ENCODE data around the gene HSF2BP. TPM values are rescaled to one million over a fixed set of nuclear protein-coding genes. Genes with fewer than 3 reads are reported as not detected.

HSF2BP gene
- total RNA-seq (2021; fragmentation: NEBNext Ultra II Directional; extraction: Animal tissue kit (Norgen Biotek cat#: 25700)): 0.71 and 0.93 TPM in 2 replicates
- polyA plus RNA-seq (2011; rRNA removed): 0.51 and 0.52 TPM in 2 replicates
- polyA plus RNA-seq (2011; cell fraction: cytosol; rRNA removed): 0.83 TPM
- 0.76 TPM for polyA plus RNA-seq (2011; cell fraction: nucleus; rRNA removed)
- 0.50 to 0.85 TPM (median 0.63 TPM) in 4 replicates for polyA plus RNA-seq (2012, experiment 1 of 2)
- polyA plus RNA-seq (2012, experiment 2 of 2): 0.30 TPM
- polyA plus RNA-seq (2013, experiment 1 of 2): 0.43 TPM
- 0.46 TPM for polyA plus RNA-seq (2013, experiment 2 of 2)
- 0.68 and 1.1 TPM in 2 replicates for polyA minus RNA-seq (2011; rRNA and poly(A)+ RNA removed)
- polyA minus RNA-seq (2011; cell fraction: cytosol; rRNA and poly(A)+ RNA removed): 1.2 TPM
- 2.4 TPM for polyA minus RNA-seq (2011; cell fraction: nucleus; rRNA and poly(A)+ RNA removed)
- long read RNA-seq, experiment 1, partial matches to known transcripts: 0 of 2 reads
- long read RNA-seq, experiment 1, other reads (novel, unspliced or antisense): 2 of 2 reads
- long read RNA-seq, experiment 2, partial matches to known transcripts: 1 of 1 reads
- long read RNA-seq, experiment 2, other reads (novel, unspliced or antisense): 0 of 1 reads

DNA sequence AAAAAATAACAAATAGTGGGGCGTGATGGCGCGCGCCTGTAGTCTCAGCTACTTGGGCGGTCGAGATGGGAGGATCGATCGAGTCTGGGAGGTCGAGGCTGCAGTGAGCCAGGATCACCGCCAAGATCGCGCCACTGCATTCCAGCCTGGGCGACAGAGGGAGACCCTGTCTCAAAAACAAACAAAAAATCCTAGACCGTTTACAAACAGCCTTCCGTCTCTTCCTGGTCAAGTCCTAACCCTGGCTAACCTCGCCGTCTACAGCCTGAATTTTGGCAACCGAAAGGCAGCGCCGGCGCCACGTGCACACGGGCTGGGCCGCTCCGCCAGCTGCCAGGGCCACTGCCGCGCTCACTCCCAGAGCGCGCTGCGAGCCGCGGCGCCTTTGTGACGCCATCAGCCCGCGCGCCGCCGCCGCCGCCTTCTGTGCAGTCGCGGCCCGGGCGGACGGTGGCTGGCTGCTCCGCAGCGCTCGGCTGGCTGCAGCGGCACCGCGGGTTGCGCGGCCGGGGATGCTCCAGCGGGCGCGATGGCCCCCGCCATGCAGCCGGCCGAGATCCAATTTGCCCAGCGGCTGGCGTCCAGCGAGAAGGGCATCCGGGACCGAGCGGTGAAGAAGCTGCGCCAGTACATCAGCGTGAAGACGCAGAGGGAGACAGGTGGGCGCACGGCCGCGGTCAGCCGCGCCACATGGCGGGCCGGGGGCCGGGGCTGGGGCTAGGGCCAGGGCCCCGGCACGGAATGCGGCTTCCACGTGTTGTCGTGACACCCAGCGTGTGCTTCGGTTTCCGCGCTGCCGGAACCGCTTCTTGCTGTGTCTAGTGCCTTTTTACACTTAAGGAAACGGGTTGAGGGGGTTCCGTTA, at the start of gene HSF2BP, which contains the start of gene RRP1B:
HSF2BP (minus strand) TSS at position 353 of the 865 bp plus-strand sequence. CDS start 1,392 bp downstream, outside the sequence.
RRP1B (plus strand) TSS at position 425 of the 865 bp plus-strand sequence; CDS start at position 530, 105 bp downstream.
- Histone ChIP-seq H2AK5ac (ENCODE audit: low read depth, low read length) (no peak within 1 kb of the TSS; the same call in none of the 2 replicates), H3K56ac (replicated peaks; ENCODE audit: insufficient read length, low read depth, low read length) (peak within 1 kb of the TSS; percentile 80), H3K23ac (ENCODE audit: insufficient read length) (no peak within 1 kb of the TSS), H4K5ac (ENCODE audit: insufficient read length, low read depth, low read length) (peak within 1 kb of the TSS; percentile 61), H2BK20ac (ENCODE audit: low read length) (no peak within 1 kb of the TSS), H3K9me3 (ENCODE audit: insufficient read depth in 2 of 2, low read depth in 1 of 2, low read length in 1 of 2) (peaks cover 0 to 5% of the 10 kb centered on the region in 2 experiments; a peak in 1 of 4 replicates), H4K8ac (ENCODE audit: extremely low read depth, insufficient read depth, low read length) (peak within 1 kb of the TSS; percentile 96), H3K4me3 (ENCODE audit: extremely low read depth in 1 of 4, insufficient read depth in 2 of 4, low read depth in 3 of 4, low read length in 4 of 4) (peak within 1 kb of the TSS; percentile 82 to 98 (median 94)), H4K91ac (replicated peaks; ENCODE audit: insufficient read length, low read length) (peak within 1 kb of the TSS; percentile 15), H2BK15ac (ENCODE audit: low read length) (no peak within 1 kb of the TSS), H3K4me2 (ENCODE audit: insufficient read depth in 1 of 2, low read depth in 2 of 2, low read length in 2 of 2) (peak within 1 kb of the TSS; percentile 82 to 97), H3K4me1 (replicated peaks in 1 of 4; ENCODE audit: control insufficient read depth in 3 of 4, insufficient read depth in 4 of 4, low read length in 3 of 4) (peaks cover 0 to 6% (median 2%) of the 10 kb centered on the region in 4 experiments; a peak in 5 of 7 replicates), H3K14ac (ENCODE audit: insufficient read length) (no peak within 1 kb of the TSS), H3K18ac (ENCODE audit: extremely low read depth, low read length) (no peak within 1 kb of the TSS), H3K27me3 (replicated peaks in 1 of 4; ENCODE audit: control insufficient read depth in 3 of 4, extremely low read depth in 1 of 4, insufficient read depth in 3 of 4, low read length in 3 of 4) (peaks cover 0 to 5% (median 2%) of the 10 kb centered on the region in 4 experiments; a peak in 3 of 7 replicates), H2AFZ (ENCODE audit: low read length) (peak within 1 kb of the TSS; percentile 86; the same call in 1 of the 2 replicates), H3K27ac (ENCODE audit: low read depth, low read length) (peak within 1 kb of the TSS; percentile 73), H3K4ac (replicated peaks; ENCODE audit: insufficient read length, low read depth, low read length) (peak within 1 kb of the TSS; percentile 21), H2BK5ac (ENCODE audit: low read depth, low read length) (peak within 1 kb of the TSS; percentile 79; the same call in 1 of the 2 replicates), H3K9ac (replicated peaks in 1 of 4; ENCODE audit: extremely low read depth in 1 of 4, low read depth in 3 of 4, low read length in 3 of 4) (peak within 1 kb of the TSS; percentile 76 to 90 (median 90)), H3K79me2 (ENCODE audit: control insufficient read depth in 1 of 2, insufficient read depth in 2 of 2, low read length in 2 of 2) (peaks cover 19 to 46% of the 10 kb centered on the region in 2 experiments), H2BK120ac (replicated peaks; ENCODE audit: low read depth, low read length) (no peak within 1 kb of the TSS), H3K36me3 (ENCODE audit: control insufficient read depth in 2 of 4, insufficient read depth in 4 of 4, low read length in 3 of 4) (peaks cover 3 to 14% (median 12%) of the 10 kb centered on the region in 4 experiments; a peak in 6 of 8 replicates), H2BK12ac (ENCODE audit: low read depth, low read length) (peak within 1 kb of the TSS; percentile 29; the same call in 1 of the 2 replicates), H3K79me1 (ENCODE audit: low read depth, low read length) (peaks cover 11% of the 10 kb centered on the region; the same call in 1 of the 2 replicates), H3K23me2 (ENCODE audit: low read depth, low read length) (no peaks in the 10 kb centered on the region), H4K20me1 (replicated peaks in 1 of 2; ENCODE audit: control insufficient read depth in 1 of 2, insufficient read depth in 2 of 2, low read length in 2 of 2) (peaks cover 0 to 8% of the 10 kb centered on the region in 2 experiments)
- WGBS, 2 experiments (ENCODE audit: extremely low coverage in 1 of 2, insufficient coverage in 1 of 2, insufficient read length in 1 of 2, insufficient replicate concordance in 2 of 2, low coverage in 1 of 2, low lambda C conversion rate in 2 of 2, missing lambda C conversion rate in 1 of 2): 18% methylated on average over 75 of the region's 92 CpGs; no CpG with 5 or more reads in 1 of the 2 experiments
- ChIA-PET CTCF (ENCODE audit: partially characterized antibody) (no interaction called here), POLR2A (ENCODE audit: partially characterized antibody) (interaction anchor here (0.9 to 1.8 kb wide), 11 partner anchors 10 to 69 kb away, joined by 3 to 6 read pairs (median 3); no protein-coding TSS in a partner anchor)
- DNase-seq (ENCODE audit: low read depth in 1 of 2, low spot score in 2 of 2) (peak; percentile 44 to 88), FAIRE-seq (no peak)
- TF ChIP-seq SAP30 (IDR thresholded peaks at IDR 0.05; ENCODE audit: insufficient read depth, insufficient replicate concordance, low read length) (peak; percentile 34), BCL11A (IDR thresholded peaks at IDR 0.05; ENCODE audit: low read depth in 2 of 2, low read length in 2 of 2) (no peak), PHF8 (conservative IDR thresholded peaks at IDR 0.05; ENCODE audit: low read depth, low read length) (peak; percentile 95)
- TF ChIP-seq, protein P1, sequence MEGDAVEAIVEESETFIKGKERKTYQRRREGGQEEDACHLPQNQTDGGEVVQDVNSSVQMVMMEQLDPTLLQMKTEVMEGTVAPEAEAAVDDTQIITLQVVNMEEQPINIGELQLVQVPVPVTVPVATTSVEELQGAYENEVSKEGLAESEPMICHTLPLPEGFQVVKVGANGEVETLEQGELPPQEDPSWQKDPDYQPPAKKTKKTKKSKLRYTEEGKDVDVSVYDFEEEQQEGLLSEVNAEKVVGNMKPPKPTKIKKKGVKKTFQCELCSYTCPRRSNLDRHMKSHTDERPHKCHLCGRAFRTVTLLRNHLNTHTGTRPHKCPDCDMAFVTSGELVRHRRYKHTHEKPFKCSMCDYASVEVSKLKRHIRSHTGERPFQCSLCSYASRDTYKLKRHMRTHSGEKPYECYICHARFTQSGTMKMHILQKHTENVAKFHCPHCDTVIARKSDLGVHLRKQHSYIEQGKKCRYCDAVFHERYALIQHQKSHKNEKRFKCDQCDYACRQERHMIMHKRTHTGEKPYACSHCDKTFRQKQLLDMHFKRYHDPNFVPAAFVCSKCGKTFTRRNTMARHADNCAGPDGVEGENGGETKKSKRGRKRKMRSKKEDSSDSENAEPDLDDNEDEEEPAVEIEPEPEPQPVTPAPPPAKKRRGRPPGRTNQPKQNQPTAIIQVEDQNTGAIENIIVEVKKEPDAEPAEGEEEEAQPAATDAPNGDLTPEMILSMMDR (IDR thresholded peaks at IDR 0.05; ENCODE audit: control extremely low read depth in 1 of 3, insufficient read depth in 1 of 3, low read depth in 1 of 3, low read length in 3 of 3): no peak
